Thyroid gland (tissue), 4 donors: ENCODE results near the gene ULK2. TPM values are rescaled to one million over a fixed set of nuclear protein-coding genes. Genes with fewer than 3 reads are reported as not detected.

Source experiments
- DNase-seq, 2 donors: peaks; one replicate each; pipeline ENCODE4 v3.0.0-alpha.2; 2019
- H3K27ac ChIP-seq, 3 donors: fragments of 200-600 bp; sonication (generic); 1 replicate in 2 of 3; 2 replicates in 1 of 3; pipeline ENCODE4 v1.5.1; 2016 to 2019; ENCODE audit warnings: mild to moderate bottlenecking in 1 of 3, moderate library complexity in 1 of 3
- H3K27me3 ChIP-seq: fragments of 200-600 bp; sonication (generic); one replicate; pipeline ENCODE4 v1.5.1; 2019
- H3K36me3 ChIP-seq, 2 donors: fragments of 200-600 bp; sonication (generic); one replicate each; pipeline ENCODE4 v1.5.1; 2016 to 2019
- H3K4me1 ChIP-seq, 2 donors: fragments of 200-600 bp; sonication (generic); one replicate each; pipeline ENCODE4 v1.5.1; 2017 to 2019
- H3K4me3 ChIP-seq, 3 donors: fragments of 200-600 bp; sonication (generic); replicated peaks in 1 of 3; 1 replicate in 2 of 3; 2 replicates in 1 of 3; pipeline ENCODE4 v1.5.1; 2016; ENCODE audit warnings: mild to moderate bottlenecking in 1 of 3
- H3K9me3 ChIP-seq: fragments of 200-600 bp; sonication (generic); one replicate; pipeline ENCODE4 v1.5.1; 2017
- CTCF ChIP-seq, 6 experiments: fragments of 200-600 bp in 3 of 6; fragments of 450-650 bp in 3 of 6; sonication (generic) in 3 of 6; IDR thresholded peaks; one replicate each; pipeline ENCODE4 v1.5.1; 2016 to 2019; ENCODE audit warnings: antibody characterized with exemption in 6 of 6, mild to moderate bottlenecking in 2 of 6, inconsistent platforms in 1 of 6, moderate library complexity in 1 of 6
- POLR2A ChIP-seq, 2 donors: fragments of 450-650 bp; IDR thresholded peaks; one replicate each; pipeline ENCODE4 v1.6.1; 2017; ENCODE audit warnings: antibody characterized with exemption in 2 of 2, mild to moderate bottlenecking in 2 of 2, moderate library complexity in 1 of 2
- whole genome bisulfite sequencing, 2 donors: methylation state at CpG; one replicate each; pipeline ENCODE4 v1.1.5; 2017; 5-methylcytosine and 5-hydroxymethylcytosine counted together
- intact Hi-C: fragments of 100-400 bp; cut with DNase I; formaldehyde crosslinking; loops from one replicate; pipeline ENCODE4 v1.15.1; 2023
- total RNA-seq, 4 donors: library from RNA; depleted of rRNA; stranded (reverse); fragments of >200 nt; gene quantifications; one replicate each; pipeline ENCODE4 v1.2.3, GENCODE V29; 2016

Gene ULK2
- total RNA-seq, 4 donors from 2014 or later, result 15.8 to 22.6 (median 16.8) TPM

GRCh38 chr17:19759568-19760549 is 107.9 kb downstream of the ULK2 start:
- Histone ChIP-seq H3K36me3 (no peaks in the 10 kb centered on the region), H3K4me1 (no peaks in the 10 kb centered on the region), H3K27ac (no peak overlapping the region), H3K27me3 (no peaks in the 10 kb centered on the region), H3K9me3 (no peaks in the 10 kb centered on the region), H3K4me3 (no peak overlapping the region)
- no peak for DNase-seq
- TF ChIP-seq CTCF (IDR thresholded peaks at IDR 0.05) (no peak), POLR2A (IDR thresholded peaks at IDR 0.05) (no peak)
- WGBS, 2 donors, result 82 to 85% methylated on average over 23 to 24 of the region's 24 CpGs
- intact Hi-C loops, result loop anchor here (10.0 kb wide), 1 partner anchor 395 kb away; the partner anchor contains the start of gene B9D1

GRCh38 chr17:19757536-19758180 is 110.1 kb downstream of the ULK2 start:
- Histone ChIP-seq H3K27ac (no peak overlapping the region), H3K27me3 (no peaks in the 10 kb centered on the region), H3K4me3 (no peak overlapping the region), H3K9me3 (no peaks in the 10 kb centered on the region), H3K4me1 (peaks cover 10 to 14% of the 10 kb centered on the region in 2 donors), H3K36me3 (no peaks in the 10 kb centered on the region)
- 92 to 97% methylated on average over 10 to 12 of the region's 12 CpGs for WGBS, 2 donors
- TF ChIP-seq POLR2A (IDR thresholded peaks at IDR 0.05) (no peak), CTCF (IDR thresholded peaks at IDR 0.05) (no peak)
- intact Hi-C loops, result no loop called here
- DNase-seq, result no peak

DNA sequence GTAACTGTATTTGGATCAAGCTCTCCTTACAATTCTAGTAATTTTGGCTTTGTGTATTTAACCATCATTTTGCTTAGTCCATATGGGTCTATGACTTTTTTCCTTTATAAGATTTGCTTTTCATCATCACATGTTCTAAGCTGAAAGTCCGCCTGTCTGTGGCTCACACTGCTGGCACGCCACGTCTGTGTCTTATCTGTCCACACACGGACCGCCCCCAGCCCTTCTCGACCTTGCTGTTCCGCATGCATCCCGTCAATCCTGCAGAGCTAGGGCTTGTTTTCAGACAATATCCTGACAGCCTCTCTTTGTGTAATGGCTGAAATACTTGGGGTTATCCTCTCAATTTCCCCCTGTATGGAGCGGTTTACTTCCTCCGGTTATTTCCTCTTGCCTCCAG is 111.2 kb downstream of the ULK2 start:
- H3K4me1 ChIP-seq, result peaks cover 18 to 22% of the 10 kb centered on the region in 2 donors
- H3K4me3 ChIP-seq, result no peak overlapping the region
- H3K27me3 ChIP-seq, result no peaks in the 10 kb centered on the region
- WGBS, 2 donors, result 79 to 81% methylated on average over 10 of the region's 10 CpGs
- DNase-seq, result no peak
- intact Hi-C loops, result no loop called here
- no peak overlapping the region for H3K27ac ChIP-seq
- H3K9me3 ChIP-seq, result no peaks in the 10 kb centered on the region
- no peaks in the 10 kb centered on the region for H3K36me3 ChIP-seq
- TF ChIP-seq POLR2A (IDR thresholded peaks at IDR 0.05) (no peak), CTCF (IDR thresholded peaks at IDR 0.05) (no peak)

- no peaks in the 10 kb centered on the region for H3K27me3 ChIP-seq
- no peaks in the 10 kb centered on the region for H3K36me3 ChIP-seq
- TF ChIP-seq CTCF (IDR thresholded peaks at IDR 0.05) (no peak), POLR2A (IDR thresholded peaks at IDR 0.05) (no peak)
- intact Hi-C loops, result no loop called here
- no peak overlapping the region for H3K4me3 ChIP-seq
- 84 to 89% methylated on average over 9 to 11 of the region's 11 CpGs for WGBS, 2 donors
- no peak for DNase-seq
- H3K27ac ChIP-seq, result no peak overlapping the region
- H3K4me1 ChIP-seq, result peaks cover 18 to 24% of the 10 kb centered on the region in 2 donors
- no peaks in the 10 kb centered on the region for H3K9me3 ChIP-seq
These were observed 111.8 kb downstream of the ULK2 start for GRCh38 chr17:19755821-19756510.
